Endothelial cell of umbilical vein (primary cell): ENCODE data around the gene SUPT4H1. TPM values are rescaled to one million over a fixed set of nuclear protein-coding genes. Genes with fewer than 3 reads are reported as not detected.

Source experiments
- BruUV-seq: library from RNA; stranded (reverse); fragments of 400-500 nt; replicated peaks from 2 replicates; lab custom pipeline; 2021; lab: Mats Ljungman, UMichigan
- CTCF ChIA-PET: fragments of 300-600, 350-600 bp; sonication (Branson Sonifier 250); formaldehyde crosslinking; loops from one replicate; lab custom pipeline; 2021; ENCODE audit warnings: antibody characterized with exemption, inconsistent platforms; lab: Charles Lee
- POLR2A ChIA-PET: fragments of 300-600, 350-600 bp; sonication (Branson Sonifier 250); formaldehyde crosslinking; loops from one replicate; lab custom pipeline; 2021; ENCODE audit warnings: antibody characterized with exemption, inconsistent platforms; lab: Charles Lee
- DNase-seq: peaks from one replicate; pipeline ENCODE4 v3.0.0-alpha.2; 2011; ENCODE audit warnings: low read depth, low spot score
- FAIRE-seq: peaks from 2 replicates; lab custom pipeline; 2011; peaks lifted over from hg19 to GRCh38; lab: Jason Lieb, UNC
- H2AFZ ChIP-seq: 2 replicates; pipeline ENCODE4 v1.6.0; 2012; ENCODE audit warnings: low read depth, low read length, control low read depth, inconsistent platforms
- H3K27ac ChIP-seq: 2 replicates; pipeline ENCODE4 v1.5.1; 2011; ENCODE audit warnings: low read depth, mild to moderate bottlenecking, control low read depth, low read length, moderate library complexity; ENCODE audit not compliant: insufficient read depth
- H3K27me3 ChIP-seq, 2 experiments: 2 replicates each; pipeline versions ENCODE4 v1.6.0 to v1.6.1; 2011; ENCODE audit warnings: low read length in 2 of 2, mixed read lengths in 1 of 2; ENCODE audit not compliant: control insufficient read depth in 2 of 2, insufficient read depth in 2 of 2
- H3K36me3 ChIP-seq, 2 experiments: 2 replicates in 1 of 2; 3 replicates in 1 of 2; pipeline ENCODE4 v1.5.1; 2011; ENCODE audit warnings: low read length in 2 of 2, mild to moderate bottlenecking in 1 of 2, moderate library complexity in 1 of 2; ENCODE audit not compliant: control insufficient read depth in 2 of 2, insufficient read depth in 2 of 2; ENCODE audit errors: extremely low read depth in 1 of 2
- H3K4me1 ChIP-seq: 3 replicates; pipeline ENCODE4 v1.5.1; 2011; ENCODE audit warnings: mild to moderate bottlenecking, low read length; ENCODE audit not compliant: control insufficient read depth, insufficient read depth; ENCODE audit errors: extremely low read depth
- H3K4me2 ChIP-seq: 2 replicates; pipeline ENCODE4 v1.6.1; 2011; ENCODE audit warnings: low read length, control low read depth, mixed read lengths; ENCODE audit not compliant: insufficient read depth
- H3K4me3 ChIP-seq, 3 experiments: fragments of 200-600 bp in 1 of 3; sonication (generic), shearing (Covaris generic) in 1 of 3; replicated peaks in 1 of 3; 2 replicates each; pipeline ENCODE4 v1.5.1; 2011 to 2016; ENCODE audit warnings: control low read depth in 3 of 3, low read length in 3 of 3, mild to moderate bottlenecking in 2 of 3, inconsistent platforms in 1 of 3, low read depth in 1 of 3, moderate library complexity in 1 of 3; ENCODE audit not compliant: insufficient read depth in 1 of 3
- H3K79me2 ChIP-seq: 2 replicates; pipeline ENCODE4 v1.6.0; 2012; ENCODE audit warnings: low read length, inconsistent platforms; ENCODE audit not compliant: control insufficient read depth, insufficient read depth
- H3K9ac ChIP-seq: replicated peaks from 2 replicates; pipeline ENCODE3; 2011; ENCODE audit warnings: low read length, control low read depth; ENCODE audit not compliant: insufficient read depth; ENCODE audit errors: extremely low read depth
- H3K9me1 ChIP-seq: replicated peaks from 3 replicates; pipeline ENCODE4 v1.6.0; 2011; ENCODE audit warnings: mild to moderate bottlenecking, low read length; ENCODE audit not compliant: control insufficient read depth, insufficient read depth; ENCODE audit errors: extremely low read depth
- H3K9me3 ChIP-seq: replicated peaks from 2 replicates; pipeline ENCODE4 v1.5.1; 2012; ENCODE audit warnings: low read length, inconsistent platforms; ENCODE audit not compliant: control insufficient read depth, insufficient read depth
- H4K20me1 ChIP-seq: replicated peaks from 2 replicates; pipeline ENCODE3; 2011; ENCODE audit warnings: mild to moderate bottlenecking, low read length; ENCODE audit not compliant: control insufficient read depth, insufficient read depth; ENCODE audit errors: extremely low read depth
- CTCF ChIP-seq, 2 donors: IDR thresholded peaks; 1 replicate in 1 of 2; 2 replicates in 1 of 2; pipeline ENCODE4 v1.5.1; 2011; ENCODE audit warnings: low read length in 2 of 2, mild to moderate bottlenecking in 2 of 2, moderate library complexity in 2 of 2, control low read depth in 1 of 2, inconsistent platforms in 1 of 2, low read depth in 1 of 2; ENCODE audit not compliant: insufficient read depth in 1 of 2; ENCODE audit errors: extremely low read depth in 1 of 2
- EZH2 ChIP-seq: IDR thresholded peaks from 2 replicates; pipeline ENCODE4 v1.6.1; 2012; ENCODE audit warnings: borderline replicate concordance, low read depth, mild to moderate bottlenecking, moderate library complexity, low read length, inconsistent platforms; ENCODE audit not compliant: severe bottlenecking
- FOS ChIP-seq: IDR thresholded peaks from 2 replicates; pipeline ENCODE4 v1.6.1; 2011; ENCODE audit warnings: mild to moderate bottlenecking, low read length, moderate library complexity, borderline replicate concordance; ENCODE audit not compliant: insufficient read depth
- GATA2 ChIP-seq: IDR thresholded peaks from 2 replicates; pipeline ENCODE4 v1.7.0; 2011; ENCODE audit warnings: low read depth, mild to moderate bottlenecking, moderate library complexity, mixed read lengths, low read length; ENCODE audit not compliant: insufficient read length, insufficient read depth
- JUN ChIP-seq: IDR thresholded peaks from 2 replicates; pipeline ENCODE4 v1.6.1; 2011; ENCODE audit warnings: borderline replicate concordance, low read depth; ENCODE audit not compliant: insufficient read length, insufficient read depth
- MAX ChIP-seq: IDR thresholded peaks from 2 replicates; pipeline ENCODE4 v1.6.1; 2011; ENCODE audit not compliant: insufficient read depth, insufficient read length
- MYC ChIP-seq: IDR thresholded peaks from one replicate; pipeline ENCODE4 v1.6.1; 2011; ENCODE audit warnings: mild to moderate bottlenecking, low read depth, low read length
- POLR2A ChIP-seq: IDR thresholded peaks from 2 replicates; pipeline ENCODE4 v1.6.1; 2012; ENCODE audit warnings: low read depth, mild to moderate bottlenecking, control low read depth, low read length
- POLR2AphosphoS5 ChIP-seq: IDR thresholded peaks from 2 replicates; pipeline ENCODE4 v1.6.1; 2012; ENCODE audit warnings: low read depth, mild to moderate bottlenecking, control low read depth, low read length, moderate library complexity; ENCODE audit not compliant: insufficient read depth
- dilution Hi-C: fragments of 300-500 bp; cut with MboI; formaldehyde crosslinking; loops from one replicate; pipeline ENCODE4 v1.15.0; 2019; ENCODE audit warnings: low sequenced_read_pairs; ENCODE audit not compliant: extremely low pct_ligation_motif_present
- intact Hi-C: fragments of 100-400 bp; cut with micrococcal nuclease; formaldehyde crosslinking; loops from one replicate; pipeline ENCODE4 v1.10.0; 2022
- polyA plus RNA-seq, 4 experiments: library from polyadenylated mRNA; depleted of rRNA in 3 of 4; stranded (reverse) in 3 of 4; unstranded in 1 of 4; fragments of >200 nt; gene quantifications; 2 replicates each; pipeline versions ENCODE4 v1.2.1 to v1.2.3, GENCODE V29; 2011 to 2012; ENCODE audit warnings: missing spikeins in 1 of 4
- total RNA-seq: library from RNA; stranded (reverse); gene quantifications from 2 replicates; pipeline ENCODE4 v1.2.3, GENCODE V29; 2021

SUPT4H1 gene
- total and polyA plus RNA-seq, 2 donors (not counting 3 experiments of a cell fraction or from before 2014, with no cell fraction given): 77.5 to 154 TPM

DNA sequence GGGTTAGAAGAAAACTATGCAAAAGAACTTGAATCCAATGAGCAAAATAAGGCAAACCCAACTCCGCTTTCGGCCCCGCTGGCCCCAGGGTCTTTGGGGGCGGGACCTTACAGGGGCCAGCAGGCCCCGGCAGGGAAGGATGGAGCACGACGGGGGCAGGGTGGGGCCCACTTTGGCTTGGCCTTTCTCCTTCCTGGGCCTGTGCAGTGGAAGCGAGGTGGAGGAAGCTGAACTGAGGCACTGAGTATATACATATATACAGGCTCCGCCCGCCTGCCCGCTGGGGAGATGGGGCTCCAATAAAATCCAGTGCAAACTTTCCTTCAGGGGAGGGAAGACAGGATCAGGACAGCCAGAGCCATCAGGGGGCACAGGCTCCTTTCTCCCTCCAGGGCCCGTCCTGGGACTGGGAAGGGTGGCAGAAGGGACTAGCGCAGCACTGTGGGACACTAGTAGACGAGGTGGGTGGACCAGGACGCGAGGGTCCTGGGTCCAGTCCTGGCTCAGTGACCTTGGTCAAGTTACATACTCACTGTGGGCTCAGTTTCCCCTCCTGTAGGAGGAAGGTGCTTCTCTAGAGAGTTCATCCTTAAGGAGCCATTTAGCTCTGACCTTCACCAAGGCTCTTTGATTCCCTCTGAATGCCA, 50.4 kb downstream of the SUPT4H1 start:
- FAIRE-seq: no peak
- Histone ChIP-seq H3K9me1 (no peaks in the 10 kb centered on the region), H3K27me3 (peaks cover 2 to 6% of the 10 kb centered on the region in 2 experiments), H2AFZ (no peak overlapping the region), H3K27ac (no peak overlapping the region), H3K4me2 (no peak overlapping the region), H4K20me1 (no peaks in the 10 kb centered on the region), H3K79me2 (no peaks in the 10 kb centered on the region), H3K9ac (no peak overlapping the region), H3K4me1 (no peaks in the 10 kb centered on the region), H3K4me3 (no peak overlapping the region), H3K36me3 (no peaks in the 10 kb centered on the region), H3K9me3 (no peaks in the 10 kb centered on the region)
- no peak for TF ChIP-seq POLR2AphosphoS5
- TF ChIP-seq MAX: no peak
- TF ChIP-seq EZH2: no peak
- TF ChIP-seq MYC: no peak
- TF ChIP-seq POLR2A: no peak
- no peak for TF ChIP-seq CTCF (IDR thresholded peaks at IDR 0.05; ENCODE audit: extremely low read depth in 1 of 2, insufficient read depth in 1 of 2, low read depth in 1 of 2, low read length in 2 of 2)
- no peak for TF ChIP-seq JUN
- no peak for TF ChIP-seq FOS
- no peak for TF ChIP-seq GATA2
- dilution Hi-C loops: no loop called here
- BruUV-seq: no TSS peak
- no peak for DNase-seq
- ChIA-PET POLR2A (no interaction called here), CTCF (interaction anchor here (2.4 kb wide), 1 partner anchor 16 kb away, joined by 8 read pairs; no protein-coding TSS in a partner anchor)
- intact Hi-C loops: no loop called here
